ENCODE data around the gene MACROD2.

Gene MACROD2

GRCh38 chr20:15866916-15867730, 1871.8 kb downstream of the MACROD2 start:
- no peak for DNase-seq (ENCODE audit: extremely low read depth, insufficient read length)
- Histone ChIP-seq H3K27me3 (replicated peaks; ENCODE audit: control insufficient read depth, insufficient read depth, low read length) (no peaks in the 10 kb centered on the region), H3K36me3 (ENCODE audit: control insufficient read depth, insufficient read depth, low read length) (no peaks in the 10 kb centered on the region)

GRCh38 chr20:15867899-15868298, 1872.6 kb downstream of the MACROD2 start:
- no peak for DNase-seq (ENCODE audit: extremely low read depth, insufficient read length)
- Histone ChIP-seq H3K27me3 (replicated peaks; ENCODE audit: control insufficient read depth, insufficient read depth, low read length) (no peaks in the 10 kb centered on the region), H3K36me3 (ENCODE audit: control insufficient read depth, insufficient read depth, low read length) (no peaks in the 10 kb centered on the region), H3K4me3 (replicated peaks; ENCODE audit: low read depth, low read length) (no peak overlapping the region)
- peak; percentile 12 for TF ChIP-seq CTCF (IDR thresholded peaks at IDR 0.05; ENCODE audit: insufficient read depth, low read length, poor library complexity, severe bottlenecking)

More at GRCh38 chr20:15866916-15867730, 1871.8 kb downstream of the MACROD2 start:
- no peak for TF ChIP-seq CTCF (IDR thresholded peaks at IDR 0.05; ENCODE audit: insufficient read depth, low read length, poor library complexity, severe bottlenecking)
- no peak overlapping the region for H3K4me3 ChIP-seq (replicated peaks; ENCODE audit: low read depth, low read length)

- Histone ChIP-seq H3K4me3 (replicated peaks; ENCODE audit: low read depth, low read length) (no peak overlapping the region), H3K36me3 (ENCODE audit: control insufficient read depth, insufficient read depth, low read length) (no peaks in the 10 kb centered on the region), H3K27me3 (replicated peaks; ENCODE audit: control insufficient read depth, insufficient read depth, low read length) (no peaks in the 10 kb centered on the region)
- no peak for DNase-seq (ENCODE audit: extremely low read depth, insufficient read length)
- no peak for TF ChIP-seq CTCF (IDR thresholded peaks at IDR 0.05; ENCODE audit: insufficient read depth, low read length, poor library complexity, severe bottlenecking)
Measured at GRCh38 chr20:15875446-15875845, 1880.1 kb downstream of the MACROD2 start.

GRCh38 chr20:15882553-15882952, 1887.2 kb downstream of the MACROD2 start:
- DNase-seq (ENCODE audit: extremely low read depth, insufficient read length): no peak
- H3K4me3 ChIP-seq (replicated peaks; ENCODE audit: low read depth, low read length): no peak overlapping the region
- no peaks in the 10 kb centered on the region for H3K27me3 ChIP-seq (replicated peaks; ENCODE audit: control insufficient read depth, insufficient read depth, low read length)
- TF ChIP-seq CTCF (IDR thresholded peaks at IDR 0.05; ENCODE audit: insufficient read depth, low read length, poor library complexity, severe bottlenecking): no peak
- no peaks in the 10 kb centered on the region for H3K36me3 ChIP-seq (ENCODE audit: control insufficient read depth, insufficient read depth, low read length)

GRCh38 chr20:15886250-15886649, 1890.9 kb downstream of the MACROD2 start:
- H3K36me3 ChIP-seq (ENCODE audit: control insufficient read depth, insufficient read depth, low read length): no peaks in the 10 kb centered on the region
- DNase-seq (ENCODE audit: extremely low read depth, insufficient read length): no peak
- TF ChIP-seq CTCF (IDR thresholded peaks at IDR 0.05; ENCODE audit: insufficient read depth, low read length, poor library complexity, severe bottlenecking): no peak
- H3K27me3 ChIP-seq (replicated peaks; ENCODE audit: control insufficient read depth, insufficient read depth, low read length): no peaks in the 10 kb centered on the region
- no peak overlapping the region for H3K4me3 ChIP-seq (replicated peaks; ENCODE audit: low read depth, low read length)

All from GM06990 (cell line).